OCI-LY1 (cell line): Measurements from ENCODE around the gene TNFAIP8.
A peak's percentile ranks its signal among the peaks of the same experiment; 100 is the strongest.

Experiments
- H2AFZ ChIP-seq: fragments of 200-600 bp; sonication (generic), shearing (Covaris generic); 2 replicates; pipeline ENCODE4 v1.6.0; 2014; ENCODE audit warnings: antibody characterized with exemption, mild to moderate bottlenecking, low read length
- H3F3A ChIP-seq: fragments of 200-600 bp; sonication (generic), shearing (Covaris generic); 2 replicates; pipeline ENCODE4 v1.6.0; 2014; ENCODE audit warnings: mild to moderate bottlenecking, antibody characterized with exemption, low read length, moderate library complexity; ENCODE audit not compliant: insufficient read depth
- H3K27ac ChIP-seq: fragments of 200-600 bp; sonication (generic); 2 replicates; pipeline ENCODE4 v1.5.1; 2014; ENCODE audit warnings: low read length, mixed run types, mild to moderate bottlenecking, low read depth; ENCODE audit not compliant: poor library complexity, severe bottlenecking
- H3K27me3 ChIP-seq: fragments of 200-600 bp; sonication (generic); 2 replicates; pipeline ENCODE4 v1.6.0; 2014; ENCODE audit warnings: antibody characterized with exemption, mild to moderate bottlenecking, low read length, moderate library complexity; ENCODE audit not compliant: insufficient read depth
- H3K36me3 ChIP-seq: fragments of 200-600 bp; sonication (generic); 2 replicates; pipeline ENCODE4 v1.6.1; 2014; ENCODE audit warnings: mild to moderate bottlenecking, antibody characterized with exemption, low read length, moderate library complexity, mixed read lengths; ENCODE audit not compliant: insufficient read depth
- H3K4me1 ChIP-seq: fragments of 200-600 bp; sonication (generic); 2 replicates; pipeline ENCODE4 v1.5.1; 2014; ENCODE audit warnings: mild to moderate bottlenecking, low read length, moderate library complexity; ENCODE audit not compliant: insufficient read depth, severe bottlenecking
- H3K4me2 ChIP-seq: fragments of 200-600 bp; sonication (generic), shearing (Covaris generic); 2 replicates; pipeline ENCODE4 v1.6.1; 2014; ENCODE audit warnings: low read length
- H3K4me3 ChIP-seq: fragments of 200-600 bp; sonication (generic); 2 replicates; pipeline ENCODE4 v1.5.1; 2014; ENCODE audit warnings: low read length, low read depth, mild to moderate bottlenecking, mixed read lengths; ENCODE audit not compliant: poor library complexity, severe bottlenecking
- H3K79me2 ChIP-seq: fragments of 200-600 bp; shearing (Covaris generic); 2 replicates; pipeline ENCODE4 v1.6.1; 2016; ENCODE audit warnings: mixed run types, low read length, mixed read lengths; ENCODE audit not compliant: insufficient read depth
- H3K9ac ChIP-seq: fragments of 200-600 bp; sonication (generic), shearing (Covaris generic); 2 replicates; pipeline ENCODE4 v1.6.1; 2014; ENCODE audit warnings: mild to moderate bottlenecking, low read length, mixed read lengths
- H3K9me2 ChIP-seq: fragments of 200-600 bp; sonication (generic), shearing (Covaris generic); 2 replicates; pipeline ENCODE4 v1.6.1; 2014; ENCODE audit warnings: low read depth, mild to moderate bottlenecking, low read length, mixed read lengths
- H3K9me3 ChIP-seq: fragments of 200-600 bp; shearing (Covaris generic); 2 replicates; pipeline ENCODE4 v1.6.1; 2014; ENCODE audit warnings: low read length, mixed read lengths
- H4K20me1 ChIP-seq: fragments of 200-600 bp; sonication (generic), shearing (Covaris generic); 2 replicates; pipeline ENCODE4 v1.6.0; 2016; ENCODE audit warnings: mild to moderate bottlenecking, low read length; ENCODE audit not compliant: insufficient read depth
- EZH2 ChIP-seq: fragments of 200-600 bp; sonication (generic), shearing (Covaris generic); IDR thresholded peaks from 2 replicates; pipeline ENCODE4 v1.8.0; 2017; ENCODE audit warnings: borderline replicate concordance, mixed run types, mild to moderate bottlenecking, antibody characterized with exemption, low read length, moderate library complexity, mixed read lengths
- TF ChIP-seq, protein P1 (sequence below): fragments of 200-600 bp; sonication (generic), shearing (Covaris generic); IDR thresholded peaks from 2 replicates; pipeline ENCODE4 v1.5.1; 2017; ENCODE audit warnings: mild to moderate bottlenecking, antibody characterized with exemption, low read length, moderate library complexity, mixed read lengths

TNFAIP8 gene

DNA sequence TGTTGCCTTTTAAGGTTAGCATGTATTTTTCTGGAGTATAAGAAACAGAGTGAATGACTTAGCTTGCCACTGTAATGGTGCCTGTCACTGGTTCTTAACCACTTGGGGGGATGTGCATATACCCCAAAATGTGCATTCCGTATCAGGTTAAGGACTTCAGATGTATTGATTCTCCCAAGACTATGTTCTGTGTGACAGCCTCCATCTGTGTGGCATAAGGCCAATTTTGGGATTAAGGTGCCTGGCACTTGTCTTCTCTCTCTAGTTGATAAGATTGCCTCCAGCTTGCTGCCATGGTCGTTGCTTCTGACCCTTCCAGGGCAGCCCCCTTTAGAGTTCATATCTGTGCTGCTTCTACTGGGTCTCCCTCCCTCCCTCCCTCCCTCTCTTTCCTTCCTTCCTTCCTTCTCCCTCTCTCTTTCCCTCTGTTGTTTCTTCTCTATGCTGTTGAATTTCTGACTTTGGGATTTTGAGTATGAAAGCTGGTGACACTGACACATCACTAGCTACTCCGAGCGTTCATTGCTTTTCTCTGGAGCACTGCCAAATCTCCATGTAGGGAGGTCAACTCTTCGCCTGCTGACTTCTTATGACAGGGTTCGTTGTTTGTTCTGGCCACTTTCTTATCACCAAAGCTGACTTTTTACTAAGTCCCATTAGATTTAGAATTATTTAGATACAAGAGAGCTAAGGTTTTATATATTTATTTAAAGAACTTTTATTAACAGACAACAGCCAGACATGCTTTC, 31.0 kb downstream of the TNFAIP8 start:
- peaks cover 96% of the 10 kb centered on the region for H3K79me2 ChIP-seq
- H2AFZ ChIP-seq: no peak overlapping the region

GRCh38 chr5:119387945-119388618, 32.3 kb downstream of the TNFAIP8 start:
- Histone ChIP-seq H3K79me2 (peaks cover 87% of the 10 kb centered on the region), H3K27me3 (no peaks in the 10 kb centered on the region), H3K36me3 (peaks cover 21% of the 10 kb centered on the region), H3K9me3 (no peaks in the 10 kb centered on the region), H2AFZ (no peak overlapping the region), H3F3A (no peaks in the 10 kb centered on the region), H3K9me2 (no peaks in the 10 kb centered on the region), H3K9ac (no peak overlapping the region), H3K4me3 (no peak overlapping the region), H4K20me1 (no peaks in the 10 kb centered on the region), H3K27ac (peak overlapping the region; percentile 28), H3K4me2 (no peak overlapping the region), H3K4me1 (peaks cover 74% of the 10 kb centered on the region)
- TF ChIP-seq EZH2: no peak
- TF ChIP-seq, protein P1, sequence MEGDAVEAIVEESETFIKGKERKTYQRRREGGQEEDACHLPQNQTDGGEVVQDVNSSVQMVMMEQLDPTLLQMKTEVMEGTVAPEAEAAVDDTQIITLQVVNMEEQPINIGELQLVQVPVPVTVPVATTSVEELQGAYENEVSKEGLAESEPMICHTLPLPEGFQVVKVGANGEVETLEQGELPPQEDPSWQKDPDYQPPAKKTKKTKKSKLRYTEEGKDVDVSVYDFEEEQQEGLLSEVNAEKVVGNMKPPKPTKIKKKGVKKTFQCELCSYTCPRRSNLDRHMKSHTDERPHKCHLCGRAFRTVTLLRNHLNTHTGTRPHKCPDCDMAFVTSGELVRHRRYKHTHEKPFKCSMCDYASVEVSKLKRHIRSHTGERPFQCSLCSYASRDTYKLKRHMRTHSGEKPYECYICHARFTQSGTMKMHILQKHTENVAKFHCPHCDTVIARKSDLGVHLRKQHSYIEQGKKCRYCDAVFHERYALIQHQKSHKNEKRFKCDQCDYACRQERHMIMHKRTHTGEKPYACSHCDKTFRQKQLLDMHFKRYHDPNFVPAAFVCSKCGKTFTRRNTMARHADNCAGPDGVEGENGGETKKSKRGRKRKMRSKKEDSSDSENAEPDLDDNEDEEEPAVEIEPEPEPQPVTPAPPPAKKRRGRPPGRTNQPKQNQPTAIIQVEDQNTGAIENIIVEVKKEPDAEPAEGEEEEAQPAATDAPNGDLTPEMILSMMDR: no peak

More for the DNA sequence above, 31.0 kb downstream of the TNFAIP8 start:
- peaks cover 13% of the 10 kb centered on the region; the same call in 1 of the 2 replicates for H3K36me3 ChIP-seq
- no peaks in the 10 kb centered on the region for H4K20me1 ChIP-seq
- no peak overlapping the region for H3K9ac ChIP-seq
- no peaks in the 10 kb centered on the region for H3F3A ChIP-seq
- H3K27ac ChIP-seq: no peak overlapping the region
- no peak overlapping the region for H3K4me2 ChIP-seq
- H3K4me3 ChIP-seq: no peak overlapping the region
- H3K9me3 ChIP-seq: no peaks in the 10 kb centered on the region
- TF ChIP-seq, protein P1: no peak
- no peak for TF ChIP-seq EZH2
- H3K27me3 ChIP-seq: no peaks in the 10 kb centered on the region
- no peaks in the 10 kb centered on the region for H3K9me2 ChIP-seq
- peaks cover 86% of the 10 kb centered on the region for H3K4me1 ChIP-seq

DNA sequence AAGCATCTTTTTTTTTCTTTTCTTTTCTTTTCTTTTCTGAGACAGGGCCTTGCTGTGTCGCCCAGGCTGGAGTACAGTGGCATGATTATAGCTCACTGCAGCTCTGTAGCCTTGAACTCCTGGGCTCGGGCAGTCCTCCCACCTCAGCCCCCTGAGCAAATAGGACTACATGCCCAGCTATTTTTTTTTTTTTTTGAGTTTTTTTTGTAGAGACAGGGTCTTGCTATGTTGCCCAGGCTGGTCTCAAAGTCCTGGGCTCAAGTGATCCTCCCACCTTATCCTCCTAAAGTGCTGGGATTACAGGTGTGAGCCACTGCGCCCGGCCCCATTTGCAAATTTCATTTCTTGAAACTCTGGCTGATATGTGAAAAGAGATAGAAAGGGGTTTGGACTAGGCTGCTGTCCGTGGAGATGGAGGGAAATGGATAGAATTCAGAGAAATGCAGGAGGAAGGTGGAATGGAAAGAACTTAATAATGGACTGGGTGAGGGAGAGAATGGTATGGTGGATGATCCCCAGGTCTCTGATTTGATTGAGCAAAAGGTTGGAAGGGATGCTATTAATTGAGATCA, 32.9 kb downstream of the TNFAIP8 start:
- H3K9ac ChIP-seq: no peak overlapping the region
- H3K27me3 ChIP-seq: no peaks in the 10 kb centered on the region
- no peaks in the 10 kb centered on the region for H3F3A ChIP-seq
- no peak overlapping the region for H3K4me2 ChIP-seq
- TF ChIP-seq, protein P1: no peak
- no peak for TF ChIP-seq EZH2
- H3K9me2 ChIP-seq: no peaks in the 10 kb centered on the region
- peaks cover 74% of the 10 kb centered on the region for H3K4me1 ChIP-seq
- H3K4me3 ChIP-seq: no peak overlapping the region
- no peak overlapping the region for H3K27ac ChIP-seq
- H3K79me2 ChIP-seq: peaks cover 81% of the 10 kb centered on the region
- peaks cover 27% of the 10 kb centered on the region for H3K36me3 ChIP-seq
- no peaks in the 10 kb centered on the region for H4K20me1 ChIP-seq
- no peak overlapping the region for H2AFZ ChIP-seq
- no peaks in the 10 kb centered on the region for H3K9me3 ChIP-seq
